IMR-90 (cell line): ENCODE measurements around the gene GRIA4. TPM values are rescaled to one million over a fixed set of nuclear protein-coding genes. Genes with fewer than 3 reads are reported as not detected.

Source experiments
- ATAC-seq: fragments of 200-7000 bp; cut with Tn5 transposase; 2 replicates; pipeline ENCODE4 v1.9.1; 2020; ENCODE audit warnings: low read depth, mild to moderate bottlenecking, moderate library complexity
- BruUV-seq: library from RNA; stranded (reverse); fragments of 400-500 nt; replicated peaks from 2 replicates; lab custom pipeline; 2021; lab: Mats Ljungman, UMichigan
- CTCF ChIA-PET: fragments of 300-600 bp; formaldehyde crosslinking; extraction: SDS; loops from one replicate; lab custom pipeline; 2021; ENCODE audit warnings: antibody characterized with exemption; lab: Yijun Ruan, JAX
- POLR2A ChIA-PET: fragments of 300-600 bp; sonication (Branson Sonifier 250); formaldehyde crosslinking; loops from one replicate; lab custom pipeline; 2022; ENCODE audit warnings: antibody characterized with exemption; ENCODE audit not compliant: unreplicated experiment; lab: Charles Lee
- DNase-seq: peaks from one replicate; pipeline ENCODE4 v3.0.0; 2013
- H2AFZ ChIP-seq: replicated peaks from 2 replicates; pipeline ENCODE3; 2013; ENCODE audit warnings: low read length, mild to moderate bottlenecking; ENCODE audit not compliant: poor library complexity
- H2AK5ac ChIP-seq: 2 replicates; pipeline ENCODE4 v1.6.1; 2013; ENCODE audit warnings: low read depth, low read length, inconsistent platforms
- H2AK9ac ChIP-seq: replicated peaks from 2 replicates; pipeline ENCODE3; 2013; ENCODE audit warnings: mild to moderate bottlenecking, low read depth, low read length, moderate library complexity; ENCODE audit not compliant: poor library complexity
- H2BK120ac ChIP-seq: 2 replicates; pipeline ENCODE4 v1.6.1; 2013; ENCODE audit warnings: low read depth, low read length, inconsistent platforms
- H2BK15ac ChIP-seq: 3 replicates; pipeline ENCODE4 v1.6.1; 2013; ENCODE audit warnings: low read depth, low read length, inconsistent platforms
- H2BK20ac ChIP-seq: 2 replicates; pipeline ENCODE4 v1.6.1; 2013; ENCODE audit warnings: low read depth, mild to moderate bottlenecking, inconsistent platforms, low read length, moderate library complexity
- H2BK5ac ChIP-seq: 2 replicates; pipeline ENCODE4 v1.6.1; 2013; ENCODE audit warnings: mild to moderate bottlenecking, low read depth, low read length, inconsistent platforms; ENCODE audit not compliant: poor library complexity, severe bottlenecking
- H3K14ac ChIP-seq: replicated peaks from 2 replicates; pipeline ENCODE4 v1.6.1; 2013; ENCODE audit warnings: low read depth, low read length, inconsistent platforms
- H3K18ac ChIP-seq: 2 replicates; pipeline ENCODE4 v1.6.1; 2013; ENCODE audit warnings: low read depth, low read length, control low read depth
- H3K23ac ChIP-seq: 2 replicates; pipeline ENCODE4 v1.6.1; 2013; ENCODE audit warnings: low read depth, low read length, inconsistent platforms
- H3K27ac ChIP-seq: 2 replicates; pipeline ENCODE4 v1.5.1; 2013; ENCODE audit warnings: mild to moderate bottlenecking, control low read depth, low read length; ENCODE audit not compliant: insufficient read depth
- H3K27me3 ChIP-seq: 2 replicates; pipeline ENCODE4 v1.6.1; 2013; ENCODE audit warnings: low read length; ENCODE audit not compliant: control insufficient read depth, insufficient read depth
- H3K36me3 ChIP-seq: 2 replicates; pipeline ENCODE4 v1.6.1; 2013; ENCODE audit warnings: low read length, mixed read lengths; ENCODE audit not compliant: control insufficient read depth, insufficient read depth
- H3K4ac ChIP-seq: 2 replicates; pipeline ENCODE4 v1.6.1; 2013; ENCODE audit warnings: low read depth, low read length, inconsistent platforms
- H3K4me1 ChIP-seq: 2 replicates; pipeline ENCODE4 v1.6.1; 2013; ENCODE audit warnings: low read length, mixed read lengths; ENCODE audit not compliant: control insufficient read depth, insufficient read depth
- H3K4me2 ChIP-seq: 2 replicates; pipeline ENCODE4 v1.6.1; 2013; ENCODE audit warnings: low read depth, mild to moderate bottlenecking, control low read depth, low read length, moderate library complexity
- H3K4me3 ChIP-seq: 2 replicates; pipeline ENCODE4 v1.5.1; 2013; ENCODE audit warnings: low read depth, mild to moderate bottlenecking, control low read depth, low read length, moderate library complexity; ENCODE audit not compliant: insufficient read depth
- H3K56ac ChIP-seq: 2 replicates; pipeline ENCODE4 v1.6.1; 2013; ENCODE audit warnings: low read length, inconsistent platforms; ENCODE audit not compliant: insufficient read depth; ENCODE audit errors: extremely low read depth
- H3K79me1 ChIP-seq, 2 experiments: 2 replicates each; pipeline ENCODE4 v1.6.1; 2013; ENCODE audit warnings: low read length in 2 of 2, inconsistent platforms in 1 of 2, low read depth in 1 of 2
- H3K9ac ChIP-seq: 2 replicates; pipeline ENCODE4 v1.6.1; 2013; ENCODE audit warnings: low read depth, low read length, control low read depth
- H3K9me1 ChIP-seq: 2 replicates; pipeline ENCODE4 v1.6.1; 2013; ENCODE audit warnings: low read length, inconsistent platforms; ENCODE audit not compliant: insufficient read depth
- H3K9me3 ChIP-seq: 2 replicates; pipeline ENCODE4 v1.6.1; 2013; ENCODE audit warnings: low read length; ENCODE audit not compliant: control insufficient read depth, insufficient read depth
- H4K20me1 ChIP-seq: 2 replicates; pipeline ENCODE4 v1.6.1; 2013; ENCODE audit warnings: low read length, inconsistent platforms; ENCODE audit not compliant: insufficient read depth
- H4K5ac ChIP-seq: 2 replicates; pipeline ENCODE4 v1.6.1; 2013; ENCODE audit warnings: mild to moderate bottlenecking, low read depth, low read length, control low read depth
- H4K8ac ChIP-seq, 2 experiments: 2 replicates each; pipeline ENCODE4 v1.6.1; 2013; ENCODE audit warnings: low read depth in 2 of 2, low read length in 2 of 2, control low read depth in 1 of 2, inconsistent platforms in 1 of 2
- H4K91ac ChIP-seq: 2 replicates; pipeline ENCODE4 v1.6.1; 2013; ENCODE audit warnings: low read depth, low read length, inconsistent platforms; ENCODE audit not compliant: insufficient read depth
- CEBPB ChIP-seq: IDR thresholded peaks from 2 replicates; pipeline ENCODE4 v1.6.1; 2012; ENCODE audit warnings: low read depth, low read length, improper control_type of control experiment
- CHD1 ChIP-seq: IDR thresholded peaks from 2 replicates; pipeline ENCODE4 v1.6.1; 2012; ENCODE audit warnings: low read depth, low read length, improper control_type of control experiment
- CTCF ChIP-seq: conservative IDR thresholded peaks from 2 replicates; pipeline ENCODE4 v1.5.1; 2012; ENCODE audit warnings: mild to moderate bottlenecking, low read depth, low read length, improper control_type of control experiment
- ELK1 ChIP-seq: fragments of 150-350 bp; IDR thresholded peaks from 2 replicates; pipeline ENCODE4 v1.6.1; 2016; ENCODE audit warnings: low read depth, mild to moderate bottlenecking, low read length, moderate library complexity, borderline replicate concordance
- FOS ChIP-seq: fragments of 150-350 bp; IDR thresholded peaks from 2 replicates; pipeline ENCODE4 v1.6.1; 2016; ENCODE audit warnings: low read depth, low read length
- MAZ ChIP-seq: IDR thresholded peaks from 2 replicates; pipeline ENCODE4 v1.6.1; 2012; ENCODE audit warnings: low read depth, mild to moderate bottlenecking, low read length, improper control_type of control experiment, moderate library complexity, borderline replicate concordance
- MXI1 ChIP-seq: IDR thresholded peaks from 2 replicates; pipeline ENCODE4 v1.6.1; 2012; ENCODE audit warnings: low read depth, mild to moderate bottlenecking, low read length, moderate library complexity, borderline replicate concordance
- NFE2L2 ChIP-seq: fragments of 150-350 bp; IDR thresholded peaks from 2 replicates; pipeline ENCODE4 v1.6.1; 2016; ENCODE audit warnings: low read depth, mild to moderate bottlenecking, low read length
- POLR2A ChIP-seq: IDR thresholded peaks from 2 replicates; pipeline ENCODE4 v1.6.1; 2012; ENCODE audit warnings: mild to moderate bottlenecking, low read depth, low read length
- RCOR1 ChIP-seq: IDR thresholded peaks from 2 replicates; pipeline ENCODE4 v1.6.1; 2012; ENCODE audit warnings: mild to moderate bottlenecking, low read length, improper control_type of control experiment; ENCODE audit not compliant: insufficient replicate concordance
- RFX5 ChIP-seq: IDR thresholded peaks from 2 replicates; pipeline ENCODE4 v1.8.0; 2012; ENCODE audit warnings: low read depth, mild to moderate bottlenecking, low read length, moderate library complexity
- SMC3 ChIP-seq: fragments of 150-350 bp; IDR thresholded peaks from 2 replicates; pipeline ENCODE4 v1.6.1; 2016; ENCODE audit warnings: low read depth, mild to moderate bottlenecking, antibody characterized with exemption, low read length, moderate library complexity
- USF2 ChIP-seq: fragments of 150-350 bp; IDR thresholded peaks from 2 replicates; pipeline ENCODE4 v1.6.1; 2017; ENCODE audit warnings: mild to moderate bottlenecking, antibody characterized with exemption, low read length, low read depth
- WGBS, 2 experiments: methylation state at CpG; one replicate each; pipeline versions ENCODE4 v1.1.5 to v1.1.7; 2013; ENCODE audit warnings: missing lambda C conversion rate in 2 of 2; ENCODE audit not compliant: insufficient read length in 1 of 2; ENCODE audit errors: extremely low coverage in 2 of 2; 5-methylcytosine and 5-hydroxymethylcytosine counted together
- dilution Hi-C: fragments of 300-500 bp; cut with HindIII; formaldehyde crosslinking; loops from one replicate; pipeline ENCODE4 v1.14.3; 2018; ENCODE audit warnings: low sequenced_read_pairs; ENCODE audit not compliant: unreplicated experiment
- in situ Hi-C: fragments of 300-500 bp; cut with MboI; formaldehyde crosslinking; loops from 3 replicates; pipeline ENCODE4 v1.14.3; 2019; ENCODE audit warnings: low sequenced_read_pairs, inconsistent platforms, mixed read lengths
- intact Hi-C: fragments of 100-400 bp; cut with micrococcal nuclease; formaldehyde crosslinking; loops from 2 replicates; pipeline ENCODE4 v1.10.0; 2022
- polyA plus RNA-seq, 3 experiments: library from polyadenylated mRNA; depleted of rRNA; stranded (reverse); fragments of >200 nt; gene quantifications; 2 replicates each; pipeline ENCODE4 v1.2.3, GENCODE V29; 2012; ENCODE audit warnings: low replicate concordance in 1 of 3
- total RNA-seq: library from RNA; depleted of rRNA; stranded (reverse); fragments of >200 nt; gene quantifications from 2 replicates; pipeline ENCODE4 v1.2.3, GENCODE V29; 2012

Gene GRIA4
- total and polyA plus RNA-seq, 2 of the 4 experiments (the other 2 are of a cell fraction), result 0.36 to 1.0 TPM

- Histone ChIP-seq H3K4me2 (peak overlapping the region; percentile 98), H3K9me1 (0 out of 2 replicates have a peak, but pooled peaks cover 4% of the 10 kb centered on the region), H3K9me3 (no peaks in the 10 kb centered on the region), H4K91ac (peak overlapping the region; percentile 24; the same call in 1 of the 2 replicates), H2BK120ac (0 out of 2 replicates have a peak overlapping the region, but pooled peaks have one; percentile 37), H3K27ac (no peak overlapping the region), H4K8ac (no peak overlapping the region), H2AFZ (peak overlapping the region; percentile 9), H2AK5ac (no peak overlapping the region), H3K56ac (peak overlapping the region; percentile 50; the same call in 1 of the 2 replicates), H3K4me3 (peak overlapping the region; percentile 53), H2BK5ac (no peak overlapping the region), H2BK20ac (peak overlapping the region; percentile 6; the same call in 1 of the 2 replicates), H4K20me1 (no peaks in the 10 kb centered on the region), H2AK9ac (no peak overlapping the region), H3K4ac (peak overlapping the region; percentile 54), H3K27me3 (no peaks in the 10 kb centered on the region), H3K36me3 (no peaks in the 10 kb centered on the region), H3K9ac (peak overlapping the region; percentile 24), H3K79me1 (peaks cover 0 to 7% of the 10 kb centered on the region in 2 experiments; a peak in 1 of 4 replicates), H3K14ac (peak overlapping the region; percentile 57), H3K23ac (peak overlapping the region; percentile 49), H4K5ac (no peak overlapping the region), H3K18ac (no peak overlapping the region), H2BK15ac (no peak overlapping the region), H3K4me1 (no peaks in the 10 kb centered on the region)
- ChIA-PET POLR2A (interaction anchor here (0.6 kb wide), 1 partner anchor 465 kb away, joined by 3 read pairs; the partner anchor contains the start of gene KBTBD3), CTCF (interaction anchor here (0.9 kb wide), 1 partner anchor 28 kb away, joined by 3 read pairs; no protein-coding TSS in a partner anchor)
- WGBS, 2 experiments, result 60% methylated on average over 3 of the region's 12 CpGs; no CpG with 5 or more reads in 1 of the 2 experiments
- intact Hi-C loops, result loop anchor here (2.0 to 5.0 kb wide), 3 partner anchors 250 to 645 kb away; partner anchors contain the start of gene CASP1
- in situ Hi-C loops, result no loop called here
- dilution Hi-C loops, result no loop called here
- no TSS peak for BruUV-seq
- ATAC-seq, result no peak
- no peak for DNase-seq
- no peak for TF ChIP-seq MXI1
- no peak for TF ChIP-seq FOS
- TF ChIP-seq POLR2A, result no peak
- no peak for TF ChIP-seq MAZ
- TF ChIP-seq CHD1, result no peak
- TF ChIP-seq CEBPB, result no peak
- no peak for TF ChIP-seq USF2
- TF ChIP-seq RFX5, result no peak
- no peak for TF ChIP-seq SMC3
- TF ChIP-seq CTCF, result no peak
- TF ChIP-seq RCOR1, result no peak
- no peak for TF ChIP-seq NFE2L2
- no peak for TF ChIP-seq ELK1
These were observed 1.9 kb downstream of the GRIA4 start for GRCh38 chr11:105611572-105612441.
